Measurements from ENCODE around the gene YKT6.
"Not testable (repeated sequence)": the region's sequence is repeated elsewhere in the genome, so short reads cannot be mapped to it uniquely, and the experiment has no call there.

Gene YKT6

GRCh38 chr7:44200699-44201461 lies at the start of gene YKT6:
Gene YKT6 (plus strand): TSS chr7:44200978. CDS start chr7:44201136, 158 bp downstream.
- DNase-seq (ENCODE audit: low spot score): peak; percentile 81

GRCh38 chr7:44151956-44152355 lies 48.8 kb upstream of the YKT6 start:
- no peak for DNase-seq (ENCODE audit: low spot score)

- DNase-seq (ENCODE audit: low spot score): no peak
Measured at GRCh38 chr7:44152971-44153947, 47.5 kb upstream of the YKT6 start.

GRCh38 chr7:44153948-44154335 lies 46.8 kb upstream of the YKT6 start:
- DNase-seq (ENCODE audit: low spot score): no peak

- no peak for DNase-seq (ENCODE audit: low spot score)
Measured at GRCh38 chr7:44154703-44155102, 46.1 kb upstream of the YKT6 start.

GRCh38 chr7:44155191-44156185 lies 45.3 kb upstream of the YKT6 start:
- no peak for DNase-seq (ENCODE audit: low spot score)

- no peak for DNase-seq (ENCODE audit: low spot score)
Measured at GRCh38 chr7:44156453-44157010, 44.2 kb upstream of the YKT6 start.

GRCh38 chr7:44157116-44158080 lies 43.4 kb upstream of the YKT6 start:
- DNase-seq (ENCODE audit: low spot score): no peak

- DNase-seq (ENCODE audit: low spot score): no peak
Measured at GRCh38 chr7:44158096-44158872, 42.5 kb upstream of the YKT6 start.

GRCh38 chr7:44158873-44159631 lies 41.7 kb upstream of the YKT6 start:
- DNase-seq (ENCODE audit: low spot score): no peak

- no peak for DNase-seq (ENCODE audit: low spot score)
Measured at GRCh38 chr7:44159824-44160630, 40.8 kb upstream of the YKT6 start.

GRCh38 chr7:44161371-44161770 lies 39.4 kb upstream of the YKT6 start:
- DNase-seq (ENCODE audit: low spot score): no peak

- no peak for DNase-seq (ENCODE audit: low spot score)
Measured at GRCh38 chr7:44162179-44162578, 38.6 kb upstream of the YKT6 start.

GRCh38 chr7:44162785-44163395 lies 37.9 kb upstream of the YKT6 start:
- DNase-seq (ENCODE audit: low spot score): no peak

GRCh38 chr7:44163591-44163990 lies 37.2 kb upstream of the YKT6 start:
- no peak for DNase-seq (ENCODE audit: low spot score)

GRCh38 chr7:44167920-44168319 lies 32.9 kb upstream of the YKT6 start:
- DNase-seq (ENCODE audit: low spot score): no peak

- not testable (repeated sequence) for DNase-seq (ENCODE audit: low spot score)
Measured at GRCh38 chr7:44171901-44172300, 28.9 kb upstream of the YKT6 start.

Data from hematopoietic multipotent progenitor cell treated with erythropoietin and hydrocortisone succinate and interleukin-3 and kit ligand, for 17 days (in vitro differentiated cells).